NCI-H2107 treated with DMSO at 0.1 percent for 48 hours (cell line): ENCODE data around the gene RFX6.
"Not testable (repeated sequence)": the region's sequence is repeated elsewhere in the genome, so short reads cannot be mapped to it uniquely, and the experiment has no call there.

Experiments
- DNase-seq: peaks from one replicate; lab custom pipeline; 2025; ENCODE audit not compliant: unreplicated experiment; lab: John Stamatoyannopoulos, UW

Gene RFX6, protein sequence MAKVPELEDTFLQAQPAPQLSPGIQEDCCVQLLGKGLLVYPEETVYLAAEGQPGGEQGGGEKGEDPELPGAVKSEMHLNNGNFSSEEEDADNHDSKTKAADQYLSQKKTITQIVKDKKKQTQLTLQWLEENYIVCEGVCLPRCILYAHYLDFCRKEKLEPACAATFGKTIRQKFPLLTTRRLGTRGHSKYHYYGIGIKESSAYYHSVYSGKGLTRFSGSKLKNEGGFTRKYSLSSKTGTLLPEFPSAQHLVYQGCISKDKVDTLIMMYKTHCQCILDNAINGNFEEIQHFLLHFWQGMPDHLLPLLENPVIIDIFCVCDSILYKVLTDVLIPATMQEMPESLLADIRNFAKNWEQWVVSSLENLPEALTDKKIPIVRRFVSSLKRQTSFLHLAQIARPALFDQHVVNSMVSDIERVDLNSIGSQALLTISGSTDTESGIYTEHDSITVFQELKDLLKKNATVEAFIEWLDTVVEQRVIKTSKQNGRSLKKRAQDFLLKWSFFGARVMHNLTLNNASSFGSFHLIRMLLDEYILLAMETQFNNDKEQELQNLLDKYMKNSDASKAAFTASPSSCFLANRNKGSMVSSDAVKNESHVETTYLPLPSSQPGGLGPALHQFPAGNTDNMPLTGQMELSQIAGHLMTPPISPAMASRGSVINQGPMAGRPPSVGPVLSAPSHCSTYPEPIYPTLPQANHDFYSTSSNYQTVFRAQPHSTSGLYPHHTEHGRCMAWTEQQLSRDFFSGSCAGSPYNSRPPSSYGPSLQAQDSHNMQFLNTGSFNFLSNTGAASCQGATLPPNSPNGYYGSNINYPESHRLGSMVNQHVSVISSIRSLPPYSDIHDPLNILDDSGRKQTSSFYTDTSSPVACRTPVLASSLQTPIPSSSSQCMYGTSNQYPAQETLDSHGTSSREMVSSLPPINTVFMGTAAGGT

DNA sequence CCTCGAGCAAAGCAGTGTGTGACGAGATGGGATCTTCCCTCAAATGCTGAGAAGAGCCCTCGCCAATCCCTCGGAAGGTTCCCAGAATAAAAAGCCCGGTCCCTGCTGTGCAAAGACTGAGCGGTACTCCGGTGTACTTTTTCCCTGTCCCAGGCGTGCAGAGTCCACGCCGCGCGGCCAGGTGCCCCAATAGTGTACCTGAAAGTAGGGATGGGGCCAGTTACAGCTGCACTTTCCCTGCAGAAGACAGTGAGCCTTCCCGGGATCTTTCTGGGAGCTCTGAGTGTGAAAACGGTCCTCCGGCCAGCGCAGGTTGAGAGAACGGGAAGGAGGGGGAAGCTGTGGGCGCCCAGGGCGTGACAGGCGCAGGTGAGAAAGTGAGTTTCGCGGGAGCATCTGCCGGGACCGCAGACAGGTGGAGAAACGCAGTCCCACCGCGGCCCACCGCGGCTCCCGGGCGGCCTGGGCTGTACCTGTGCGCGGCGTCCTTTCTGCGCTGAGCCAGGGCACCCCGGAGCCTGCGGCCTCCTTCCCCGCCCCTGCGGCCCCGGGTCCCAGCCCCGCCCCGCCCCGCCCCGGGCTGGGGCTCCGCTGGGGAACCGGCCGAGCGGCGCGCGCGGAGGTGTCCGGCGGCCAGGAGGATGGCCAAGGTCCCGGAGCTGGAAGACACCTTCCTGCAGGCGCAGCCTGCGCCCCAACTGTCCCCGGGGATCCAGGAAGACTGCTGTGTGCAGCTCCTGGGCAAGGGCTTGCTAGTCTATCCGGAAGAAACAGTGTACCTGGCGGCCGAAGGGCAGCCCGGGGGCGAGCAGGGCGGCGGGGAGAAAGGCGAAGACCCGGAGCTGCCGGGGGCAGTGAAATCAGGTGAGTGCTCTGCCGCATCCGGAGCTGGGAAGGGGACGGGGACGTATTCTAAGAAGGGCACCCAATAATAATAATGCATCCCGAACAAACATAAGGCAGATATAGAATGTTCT, at the start of gene RFX6:
TSS of gene RFX6 (plus strand) at position 608 of the 977 bp plus-strand sequence. CDS start at position 642, 34 bp downstream.
- no peak for DNase-seq

DNA sequence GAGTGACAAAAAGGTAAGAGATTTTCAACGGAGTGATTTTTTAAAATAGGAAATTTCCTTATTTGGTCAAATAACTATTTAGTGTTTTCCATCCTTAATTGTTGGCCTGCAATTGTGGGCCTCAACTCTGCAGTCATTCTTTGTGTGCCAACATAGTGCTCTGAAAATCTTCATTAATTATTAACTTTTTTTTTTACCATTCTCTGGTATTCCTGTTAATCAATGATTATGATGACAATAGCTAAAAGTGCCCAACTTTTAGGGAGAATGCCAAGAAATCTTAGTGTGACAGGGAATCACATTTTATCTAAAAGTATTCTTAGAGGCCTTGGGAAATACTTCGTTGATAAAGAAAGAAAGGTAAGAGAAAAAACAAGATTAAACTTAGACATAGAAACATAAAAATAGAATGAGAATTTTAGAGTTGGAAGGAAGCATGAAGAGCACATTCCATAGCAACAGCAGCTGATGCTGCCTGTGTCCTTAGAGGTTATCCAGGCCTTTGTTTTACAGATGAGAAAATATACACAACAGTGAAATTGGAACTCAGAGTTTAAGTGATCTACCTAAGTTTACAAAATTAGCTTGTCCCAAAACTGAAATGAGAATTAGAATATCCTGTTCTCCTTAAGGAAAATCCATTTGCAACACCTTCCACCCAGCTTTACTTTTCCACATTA, 49.3 kb upstream of the RFX6 start:
- DNase-seq, result no peak

DNA sequence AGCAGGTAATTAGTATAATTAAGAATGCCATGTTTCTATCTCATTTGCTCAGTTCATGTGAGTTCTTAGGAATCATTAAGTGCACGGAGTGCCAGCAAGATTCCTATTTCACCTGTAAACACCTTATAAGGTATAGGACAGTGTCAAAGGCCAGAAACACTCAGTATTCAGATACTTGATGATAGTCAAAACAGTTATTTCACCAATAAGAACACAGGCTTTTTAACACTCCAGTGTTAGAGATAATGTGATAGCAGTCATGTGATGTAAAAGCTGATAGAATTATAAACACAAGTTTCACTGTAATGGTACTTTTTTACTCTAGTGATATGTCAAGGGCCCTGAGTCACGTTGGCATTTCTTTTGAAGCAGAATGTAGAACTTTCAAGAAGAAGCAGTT, 48.1 kb upstream of the RFX6 start, which contains the start of gene GPRC6A:
TSS of gene GPRC6A (minus strand) at position 101 of the 400 bp plus-strand sequence. CDS start at position 31, 70 bp downstream.
- DNase-seq, result no peak

DNA sequence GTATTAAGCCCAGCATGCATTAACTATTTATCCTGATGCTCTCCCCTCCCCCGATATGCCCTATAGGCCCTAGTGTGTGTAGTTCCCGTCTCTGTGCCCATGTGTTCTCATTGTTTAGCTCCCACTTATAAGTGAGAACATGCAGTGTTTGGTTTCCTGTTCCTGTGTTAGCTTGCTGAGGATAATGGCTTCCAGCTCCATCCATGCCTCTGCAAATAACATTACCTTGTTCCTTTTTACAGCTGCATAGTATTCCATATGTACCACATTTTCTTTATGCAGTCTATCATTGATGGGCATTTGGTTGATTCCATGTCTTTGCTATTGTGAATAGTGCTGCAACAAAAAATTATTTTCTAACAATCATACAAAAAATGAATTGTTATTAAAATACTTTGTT, 42.5 kb upstream of the RFX6 start:
- DNase-seq, result not testable (repeated sequence)

DNA sequence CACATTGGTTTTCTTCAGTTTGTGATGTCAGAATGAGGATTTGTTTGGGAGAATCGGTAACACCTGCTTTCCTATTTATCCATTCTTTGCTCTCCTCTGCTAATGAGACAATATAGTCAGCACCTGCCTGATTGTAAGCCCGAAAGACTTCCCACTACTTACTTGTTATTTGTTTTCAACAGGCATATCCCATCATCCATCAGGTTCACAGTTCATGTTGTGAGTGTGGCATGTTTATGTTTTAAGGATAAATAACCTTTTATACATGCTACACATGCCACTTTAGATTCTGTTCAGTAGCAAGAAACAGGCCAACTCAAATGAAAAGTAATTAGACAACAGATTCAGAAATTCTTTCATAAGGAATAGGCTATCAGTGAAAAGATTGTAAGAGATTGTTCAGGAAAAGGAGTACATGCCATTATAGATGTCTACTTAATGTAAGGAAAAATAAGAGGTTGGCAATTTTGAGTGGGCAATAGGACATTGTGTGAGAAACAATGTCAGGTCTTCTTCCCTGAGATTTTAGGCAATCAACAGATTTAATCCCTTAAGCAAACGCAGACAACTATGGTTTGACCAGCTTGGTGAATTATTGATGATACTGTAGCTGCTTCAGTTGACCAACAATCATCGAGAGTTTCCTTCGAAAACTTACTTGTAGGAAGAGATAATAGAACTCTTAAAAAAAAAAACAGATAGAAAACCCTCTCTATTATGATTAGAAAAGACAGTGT, 40.3 kb upstream of the RFX6 start:
- DNase-seq, result peak; percentile 49

DNA sequence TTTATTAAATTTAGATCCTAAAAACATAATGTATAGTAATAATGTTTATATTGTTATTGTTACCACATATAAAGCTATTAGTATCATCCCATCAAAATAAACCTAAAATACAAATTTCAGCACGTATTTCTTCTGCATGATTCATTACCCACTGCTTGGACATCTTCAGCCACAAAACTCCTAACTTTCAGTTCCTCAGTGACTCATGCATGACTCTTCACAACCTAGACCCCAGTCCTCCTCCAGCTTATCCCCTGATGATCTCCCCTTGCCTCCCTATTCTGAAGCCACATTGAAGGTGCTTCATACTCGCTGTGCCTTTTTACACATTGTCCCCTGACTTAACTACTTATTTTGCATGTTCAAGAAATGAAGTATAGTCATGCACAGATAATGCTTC, 37.0 kb upstream of the RFX6 start:
- no peak for DNase-seq

DNA sequence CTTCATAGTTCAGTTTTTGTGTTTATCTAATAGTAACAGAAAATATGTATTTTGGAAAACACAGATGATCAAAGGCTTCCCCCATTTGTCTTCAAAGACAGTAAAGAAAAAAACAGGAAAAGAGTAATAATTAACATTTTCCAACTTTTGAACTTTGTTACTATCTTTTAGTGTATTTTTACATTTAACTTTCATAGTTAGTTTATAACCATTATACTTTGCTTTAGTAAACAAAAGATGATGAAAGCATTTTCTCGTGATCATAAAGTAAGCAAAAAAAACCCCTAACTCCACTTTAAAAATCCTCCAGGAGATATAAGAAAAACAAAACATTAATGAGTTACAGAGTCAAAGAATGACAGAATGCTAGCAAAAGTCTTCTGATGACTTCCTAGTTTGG, 34.6 kb upstream of the RFX6 start:
- no peak for DNase-seq

DNA sequence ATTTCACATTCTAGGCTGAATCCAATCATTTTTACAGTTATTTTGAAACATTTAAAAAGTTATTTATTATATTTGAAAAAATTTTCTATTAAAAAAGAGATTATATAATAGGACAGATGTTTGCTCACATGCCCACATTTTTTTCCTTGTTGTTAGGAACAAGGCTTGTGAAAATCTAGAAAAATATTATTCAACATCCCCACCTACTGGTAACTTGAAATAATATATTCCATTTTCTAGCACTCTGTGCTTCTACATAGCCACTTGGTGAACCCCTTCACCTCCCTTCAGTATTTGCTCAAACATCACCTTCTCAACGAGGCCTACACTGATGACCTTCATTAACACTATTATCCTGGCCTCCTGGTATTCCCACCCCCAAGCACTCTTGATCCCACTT, 29.8 kb upstream of the RFX6 start:
- DNase-seq, result peak; percentile 35

DNA sequence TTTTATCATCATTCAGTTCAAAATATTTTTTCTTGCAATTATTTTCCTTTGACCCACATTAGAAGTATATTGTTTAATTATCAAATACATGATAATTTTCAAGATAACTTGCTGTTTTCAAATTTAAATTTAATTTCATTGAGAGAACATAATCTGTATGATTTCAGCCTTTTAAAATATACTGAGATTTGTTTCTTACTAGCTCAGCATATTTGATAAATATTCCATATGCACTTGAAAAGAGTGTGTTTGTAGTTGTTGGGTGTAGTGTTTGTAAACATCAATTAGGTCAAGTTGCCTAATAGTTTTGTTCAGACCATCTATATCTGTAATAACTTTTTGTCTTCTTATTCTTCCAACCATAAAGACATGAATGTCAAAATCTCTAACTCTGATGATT, 19.0 kb upstream of the RFX6 start:
- DNase-seq, result no peak

DNA sequence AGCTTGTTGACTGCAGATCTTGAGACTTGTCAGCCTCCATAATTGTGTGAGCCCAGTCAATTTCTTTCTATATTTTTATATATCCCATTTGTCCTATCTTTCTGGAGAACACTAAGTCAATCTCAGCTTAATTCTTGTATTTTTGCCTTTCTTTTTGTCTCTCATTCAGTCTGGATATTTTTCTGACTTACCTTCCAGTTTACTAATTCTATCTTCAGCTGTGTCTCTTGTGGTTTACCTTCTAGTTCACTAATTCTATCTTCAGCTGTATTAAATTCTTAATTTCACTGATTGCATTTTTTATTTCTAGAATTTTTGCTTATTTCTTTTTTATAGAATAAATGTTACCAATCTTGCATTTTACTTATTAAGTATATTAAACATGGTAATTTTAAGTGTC, 17.8 kb upstream of the RFX6 start:
- no peak for DNase-seq

DNA sequence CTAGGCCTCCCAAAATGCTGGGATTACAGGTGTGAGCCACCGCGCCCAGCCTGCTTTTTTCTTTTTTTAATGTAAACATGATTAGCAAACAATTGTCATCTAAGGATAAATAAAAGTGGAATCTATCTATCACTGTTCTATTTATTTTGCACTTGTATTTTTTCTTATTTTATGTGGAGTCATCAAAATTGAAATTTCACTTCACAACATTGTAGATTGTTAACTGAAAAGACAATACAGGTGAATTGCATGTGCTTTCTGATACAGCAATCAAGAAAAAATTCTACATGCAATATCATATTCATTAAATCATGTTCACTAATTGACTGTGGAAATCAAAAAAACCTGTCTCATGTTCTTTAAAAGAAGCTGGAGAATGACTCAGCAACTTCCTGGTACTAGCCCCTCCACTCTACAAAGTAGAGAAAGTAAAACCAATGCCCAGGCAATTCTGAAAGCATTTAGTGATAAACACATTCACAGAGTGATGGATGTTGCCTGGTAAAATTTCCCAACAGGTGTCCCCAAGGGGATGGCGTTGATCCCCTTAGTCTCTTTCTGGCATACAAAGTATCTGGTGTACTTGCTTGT, 10.7 kb upstream of the RFX6 start:
- DNase-seq, result no peak

DNA sequence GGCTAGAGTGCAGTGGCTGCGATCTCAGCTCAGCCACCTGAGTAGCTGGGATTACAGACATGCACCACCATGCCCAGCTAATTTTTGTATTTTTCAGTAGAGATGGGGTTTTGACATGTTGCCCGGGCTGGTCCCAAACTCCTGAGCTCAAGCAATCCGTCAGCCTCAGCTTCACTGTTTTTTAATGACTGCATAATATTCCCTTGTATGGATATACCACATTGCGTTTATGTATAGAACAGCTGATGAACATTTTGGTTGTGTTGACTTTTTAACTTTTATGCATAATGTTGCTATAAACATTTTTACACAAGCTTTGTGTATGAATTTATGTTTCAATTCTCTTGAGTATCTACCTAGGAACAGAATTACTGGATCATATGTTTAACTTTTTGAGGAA, 4.3 kb upstream of the RFX6 start:
- no peak for DNase-seq

DNA sequence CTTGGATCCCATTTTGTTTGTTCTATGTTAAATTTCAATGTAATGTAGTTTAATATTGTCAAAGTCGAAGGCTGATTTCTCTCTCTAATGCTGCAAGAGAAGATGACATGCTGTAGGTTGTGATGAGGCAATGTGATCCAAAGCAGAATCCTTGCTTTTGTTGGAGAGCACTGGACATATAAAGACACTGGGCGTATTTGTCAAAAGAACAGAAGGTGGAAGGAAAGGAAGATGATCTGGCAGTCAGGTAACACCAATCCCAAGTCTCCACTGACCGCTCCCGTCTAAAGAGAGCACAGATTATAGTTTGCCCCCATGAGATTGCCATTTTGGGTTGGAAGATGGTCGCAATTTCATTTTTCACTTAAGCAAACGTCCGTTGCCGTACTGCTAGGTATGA, 935 bp upstream of the RFX6 start:
- no peak for DNase-seq

DNA sequence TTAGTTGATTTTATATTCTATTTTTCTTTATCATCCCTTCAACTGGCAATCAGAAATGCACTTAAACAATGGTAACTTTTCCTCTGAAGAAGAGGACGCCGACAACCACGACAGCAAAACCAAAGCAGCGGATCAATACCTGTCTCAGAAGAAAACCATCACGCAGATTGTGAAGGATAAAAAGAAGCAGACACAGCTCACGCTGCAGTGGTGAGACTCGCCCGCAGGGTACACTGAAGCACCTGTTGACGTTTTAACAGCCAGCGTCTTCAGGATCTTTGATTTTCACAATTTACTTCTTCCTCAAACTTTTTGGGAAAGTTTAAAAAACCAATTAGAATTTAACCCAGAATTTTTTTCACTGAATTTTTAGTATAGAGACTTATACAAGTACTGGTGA, 701 bp downstream of the RFX6 start:
- DNase-seq, result no peak

DNA sequence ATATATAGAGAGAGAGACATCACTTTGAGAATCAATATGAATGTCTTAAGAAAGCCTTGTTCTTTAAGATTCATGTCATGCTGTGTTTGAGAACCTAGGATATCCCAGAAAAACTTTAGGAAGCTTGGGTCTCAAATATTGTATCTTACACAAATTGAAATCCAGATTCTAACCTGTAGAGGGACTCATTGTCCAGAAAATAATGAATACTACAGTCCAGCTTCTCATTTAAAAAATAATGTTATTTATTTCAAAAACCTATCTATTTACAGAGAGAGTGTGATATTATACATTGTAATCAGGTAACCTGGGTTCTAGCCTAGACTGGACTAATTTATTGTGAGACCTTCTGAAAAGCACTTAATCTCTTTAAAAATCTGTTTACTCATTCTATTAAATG, 4.2 kb downstream of the RFX6 start:
- DNase-seq, result no peak

DNA sequence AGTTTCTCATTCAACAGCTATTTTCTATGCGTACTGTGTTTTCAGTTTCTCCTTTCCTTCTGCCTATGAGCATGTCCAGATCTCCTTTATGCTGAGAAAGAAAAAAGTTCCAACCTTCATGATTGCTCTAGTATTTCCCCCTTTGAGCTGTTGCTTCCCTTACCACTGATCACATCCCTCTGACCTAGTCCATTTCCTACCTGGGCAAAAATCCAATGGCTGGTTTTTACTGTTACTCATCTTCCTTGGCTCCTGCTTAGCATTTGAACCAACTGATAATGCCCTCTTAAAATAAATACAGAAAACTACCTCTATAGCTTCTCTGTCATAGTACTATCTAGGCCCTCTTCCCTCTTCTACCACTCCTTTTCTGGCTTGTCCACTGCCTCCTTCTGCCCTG, 6.0 kb downstream of the RFX6 start:
- no peak for DNase-seq

DNA sequence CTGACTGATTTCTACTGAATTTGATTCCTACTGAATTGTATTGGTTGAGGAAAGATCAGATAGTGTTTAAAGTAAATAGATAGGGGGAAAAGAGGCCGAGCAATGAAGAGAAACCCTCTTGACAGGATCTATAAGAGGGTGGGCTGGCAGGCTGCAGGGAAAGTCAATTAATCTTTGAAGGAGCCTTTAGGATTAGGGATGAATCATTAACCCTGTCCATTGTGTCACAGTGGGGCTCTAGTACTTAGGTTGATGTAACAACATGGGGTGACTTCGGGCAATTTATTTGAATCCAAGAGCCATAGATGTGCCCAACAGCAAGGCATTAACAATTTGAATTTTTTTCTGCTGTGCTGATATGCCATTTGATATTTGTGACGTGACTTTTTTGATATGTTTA, 7.5 kb downstream of the RFX6 start:
- DNase-seq, result no peak

DNA sequence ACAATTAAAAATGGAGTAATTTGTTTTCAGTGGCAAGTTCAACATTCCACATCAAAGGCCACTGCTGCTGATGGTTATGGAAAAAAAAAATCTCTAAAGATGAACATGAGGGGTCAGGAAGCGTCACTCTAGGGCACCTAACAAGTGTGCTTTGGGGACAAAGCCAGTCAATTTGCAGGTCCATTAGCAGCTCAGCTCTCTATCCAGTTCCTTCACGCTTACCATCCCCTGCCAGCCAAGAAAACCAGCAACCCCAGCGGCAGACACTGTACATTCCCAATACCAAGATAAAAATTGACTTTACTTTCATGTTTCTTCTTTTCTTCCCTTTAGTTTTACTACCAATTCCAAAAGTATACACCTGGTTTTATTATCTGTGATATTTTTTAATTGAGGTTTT, 10.1 kb downstream of the RFX6 start:
- no peak for DNase-seq

DNA sequence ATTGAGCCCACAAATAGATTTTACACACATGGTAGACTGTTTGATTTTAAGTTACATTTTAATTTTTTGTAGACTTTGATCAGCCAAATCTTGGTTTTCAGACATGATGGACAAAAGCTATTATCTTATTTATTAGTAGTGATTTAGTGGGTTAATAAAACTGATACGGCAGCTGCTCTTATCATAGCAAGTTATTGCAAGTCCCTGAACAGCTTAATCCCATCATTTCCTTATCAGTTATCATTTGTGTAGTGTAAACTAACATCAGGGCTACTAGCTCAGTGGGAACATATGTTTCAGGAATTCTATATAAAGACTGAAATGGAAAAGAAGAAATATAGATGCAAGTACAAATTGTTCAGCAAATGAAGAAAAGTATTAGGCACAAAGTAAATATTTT, 10.9 kb downstream of the RFX6 start:
- DNase-seq, result no peak
